K562 (cell line): ENCODE measurements around the gene JAKMIP2. TPM values are rescaled to one million over a fixed set of nuclear protein-coding genes. Genes with fewer than 3 reads are reported as not detected.
A peak's percentile ranks its signal among the peaks of the same experiment; 100 is the strongest.

Experiments
- ATAC-seq: fragments of 200-7000 bp; cut with Tn5 transposase; 3 replicates; pipeline ENCODE4 v1.9.1; 2020; ENCODE audit warnings: moderate library complexity
- BruUV-seq: library from RNA; stranded (reverse); fragments of 400-500 nt; replicated peaks from 2 replicates; lab custom pipeline; 2021; lab: Mats Ljungman, UMichigan
- CTCF ChIA-PET: fragments of 300-600 bp; formaldehyde crosslinking; extraction: SDS; loops from one replicate; lab custom pipeline; 2021; ENCODE audit warnings: low intra/inter-chr PET ratio; lab: Yijun Ruan, JAX
- POLR2A ChIA-PET: fragments of 300-600, 350-650 bp; sonication (Branson Sonifier 250); formaldehyde crosslinking; extraction: SDS; loops from one replicate; lab custom pipeline; 2021; ENCODE audit warnings: antibody characterized with exemption, inconsistent platforms; lab: Yijun Ruan, JAX
- DNase-seq, 4 experiments: peaks; one replicate each; pipeline versions ENCODE4 v3.0.0 to v3.0.0-alpha.2; 2011 to 2018; ENCODE audit warnings: low spot score in 3 of 4, mixed read lengths in 3 of 4; ENCODE audit errors: extremely low read depth in 1 of 4
- FAIRE-seq: peaks from 2 replicates; lab custom pipeline; 2011; peaks lifted over from hg19 to GRCh38; lab: Jason Lieb, UNC
- H2AFZ ChIP-seq: 2 replicates; pipeline ENCODE4 v1.6.0; 2011; ENCODE audit warnings: low read depth, low read length, control low read depth, inconsistent platforms
- H3K27ac ChIP-seq: fragments of 200-600 bp; 3 replicates; pipeline ENCODE4 v1.8.0; 2011; ENCODE audit warnings: low read depth, mild to moderate bottlenecking, control low read depth, inconsistent platforms, low read length, moderate library complexity, mixed read lengths; ENCODE audit errors: extremely low read depth
- H3K27me3 ChIP-seq, 2 experiments: fragments of 300-600 bp in 1 of 2; 2 replicates in 1 of 2; 3 replicates in 1 of 2; pipeline versions ENCODE4 v1.6.0 to v1.8.0; 2011; ENCODE audit warnings: inconsistent platforms in 2 of 2, low read length in 2 of 2, mild to moderate bottlenecking in 1 of 2, mixed read lengths in 1 of 2, moderate library complexity in 1 of 2; ENCODE audit not compliant: control insufficient read depth in 2 of 2, insufficient read depth in 2 of 2
- H3K36me3 ChIP-seq: fragments of 300-600 bp; 3 replicates; pipeline ENCODE4 v1.8.0; 2011; ENCODE audit warnings: mild to moderate bottlenecking, low read length, inconsistent platforms; ENCODE audit not compliant: control insufficient read depth, insufficient read depth
- H3K4me1 ChIP-seq, 2 experiments: fragments of 200-600 bp in 1 of 2; replicated peaks in 1 of 2; 2 replicates in 1 of 2; 3 replicates in 1 of 2; pipeline versions ENCODE4 v1.5.1 to v1.8.0; 2011; ENCODE audit warnings: inconsistent platforms in 2 of 2, low read length in 2 of 2, mild to moderate bottlenecking in 1 of 2, mixed read lengths in 1 of 2, moderate library complexity in 1 of 2; ENCODE audit not compliant: control insufficient read depth in 2 of 2, insufficient read depth in 2 of 2
- H3K4me2 ChIP-seq: 2 replicates; pipeline ENCODE4 v1.6.1; 2011; ENCODE audit warnings: low read length, control low read depth, inconsistent platforms, mixed read lengths; ENCODE audit not compliant: insufficient read depth
- H3K4me3 ChIP-seq: fragments of 200-600 bp; sonication (generic), shearing (Covaris generic); 2 replicates; pipeline ENCODE4 v1.5.1; 2016; ENCODE audit warnings: control low read depth, inconsistent platforms
- H3K79me2 ChIP-seq: fragments of 200-600 bp; 3 replicates; pipeline ENCODE4 v1.8.0; 2011; ENCODE audit warnings: low read length, inconsistent platforms; ENCODE audit not compliant: control insufficient read depth, insufficient read depth
- H3K9ac ChIP-seq, 2 experiments: 2 replicates each; pipeline versions ENCODE4 v1.6.0 to v1.6.1; 2011; ENCODE audit warnings: low read depth in 2 of 2, low read length in 2 of 2, control low read depth in 1 of 2, inconsistent platforms in 1 of 2, mild to moderate bottlenecking in 1 of 2, mixed read lengths in 1 of 2; ENCODE audit not compliant: insufficient read depth in 1 of 2
- H3K9me1 ChIP-seq: one replicate; pipeline ENCODE4 v1.6.0; 2011; ENCODE audit warnings: inconsistent platforms, mild to moderate bottlenecking, low read length, moderate library complexity; ENCODE audit not compliant: control insufficient read depth, insufficient read depth
- H3K9me3 ChIP-seq: replicated peaks from 2 replicates; pipeline ENCODE4 v1.5.1; 2011; ENCODE audit warnings: low read depth, low read length, inconsistent platforms; ENCODE audit not compliant: control insufficient read depth, insufficient read depth
- H4K20me1 ChIP-seq: replicated peaks from 2 replicates; pipeline ENCODE4 v1.6.1; 2011; ENCODE audit warnings: low read length, inconsistent platforms, mixed read lengths; ENCODE audit not compliant: control insufficient read depth, insufficient read depth
- CTCF ChIP-seq, 3 experiments: IDR thresholded peaks in 2 of 3; conservative IDR thresholded peaks in 1 of 3; 2 replicates each; pipeline ENCODE4 v1.5.1; 2011 to 2012; ENCODE audit warnings: low read length in 3 of 3, mild to moderate bottlenecking in 3 of 3, control low read depth in 2 of 3, improper control_type of control experiment in 1 of 3, inconsistent platforms in 1 of 3, low read depth in 1 of 3, mixed read lengths in 1 of 3, moderate library complexity in 1 of 3; ENCODE audit not compliant: insufficient read depth in 2 of 3
- DEAF1 ChIP-seq: fragments of 450-650 bp; formaldehyde crosslinking; IDR thresholded peaks from 2 replicates; pipeline ENCODE4 v1.4.0; 2020; ENCODE audit warnings: mild to moderate bottlenecking, moderate library complexity
- FOXA1 ChIP-seq: fragments of 450-650 bp; IDR thresholded peaks from 2 replicates; pipeline ENCODE4 v1.6.1; 2016; ENCODE audit warnings: mild to moderate bottlenecking, borderline replicate concordance
- NCOR1 ChIP-seq: fragments of 450-650 bp; IDR thresholded peaks from 2 replicates; pipeline ENCODE4 v1.6.1; 2016; ENCODE audit warnings: mild to moderate bottlenecking, moderate library complexity
- RAD21 ChIP-seq, 2 experiments: fragments of 250-450 bp in 1 of 2; fragments of 450-650 bp in 1 of 2; sonication (Bioruptor Pico) in 1 of 2; formaldehyde crosslinking in 1 of 2; IDR thresholded peaks in 1 of 2; conservative IDR thresholded peaks in 1 of 2; 2 replicates each; pipeline versions ENCODE4 v1.4.0 to v1.8.0; 2020 to 2022; ENCODE audit warnings: mild to moderate bottlenecking in 2 of 2, moderate library complexity in 1 of 2
- SMC3 ChIP-seq: conservative IDR thresholded peaks from 2 replicates; pipeline ENCODE4 v1.6.1; 2011; ENCODE audit warnings: low read depth, low read length, improper control_type of control experiment; ENCODE audit not compliant: insufficient read depth
- ZKSCAN8 ChIP-seq: fragments of 200-800 bp; sonication (Bioruptor generic); IDR thresholded peaks from 2 replicates; pipeline ENCODE4 v1.6.1; 2016; ENCODE audit warnings: missing genetic modification characterization, missing compliant biosample characterization
- ZNF143 ChIP-seq: sonication (generic); formaldehyde crosslinking; IDR thresholded peaks from 2 replicates; pipeline ENCODE4 v1.9.0; 2022; ENCODE audit warnings: mild to moderate bottlenecking, missing genetic modification reagents
- WGBS: fragments of 100-300 bp; shearing (Covaris generic); methylation state at CpG from one replicate; pipeline ENCODE4 v1.1.6; 2016; ENCODE audit warnings: low coverage, mixed read lengths; ENCODE audit not compliant: insufficient coverage; ENCODE audit errors: missing lambda C conversion rate; 5-methylcytosine and 5-hydroxymethylcytosine counted together
- in situ Hi-C: fragments of 300-500 bp; cut with MboI; formaldehyde crosslinking; loops from 4 replicates; pipeline ENCODE4 v1.15.0; 2018; ENCODE audit warnings: inconsistent platforms, mixed read lengths
- intact Hi-C: fragments of 100-400 bp; cut with micrococcal nuclease; formaldehyde crosslinking; loops from 2 replicates; pipeline ENCODE4 v1.14.2; 2022
- polyA plus RNA-seq, 8 experiments: library from polyadenylated mRNA; depleted of rRNA in 4 of 8; stranded (reverse) in 5 of 8; unstranded in 3 of 8; fragments of >200 nt; fragmentation: Nextera tagmentation in 2 of 8; fragmentation: Illumina TruSeq in 1 of 8; extraction: Ambion mirVana in 2 of 8; extraction: Trizol in 1 of 8; gene quantifications; 2 replicates each; pipeline versions ENCODE4 v1.2.1 to v1.2.3, GENCODE V29; 2011 to 2014; ENCODE audit warnings: inconsistent platforms in 1 of 8, missing spikeins in 1 of 8
- total RNA-seq, 7 experiments: library from RNA; depleted of rRNA in 6 of 7; stranded (reverse); fragments of >200 nt in 6 of 7; fragmentation: Illumina TruSeq in 2 of 7; extraction: Trizol in 2 of 7; gene quantifications; 2 replicates each; pipeline versions ENCODE4 v1.2.1 to v1.2.3, GENCODE V29; 2011 to 2021; ENCODE audit warnings: low replicate concordance in 1 of 7

The JAKMIP2 gene
- total and polyA plus RNA-seq, 9 of the 15 experiments (the other 6 are each of a cell fraction or from before 2014, with no cell fraction given): not detected

- no peak overlapping the region for H3K4me2 ChIP-seq
- H4K20me1 ChIP-seq: no peaks in the 10 kb centered on the region
- CTCF ChIA-PET: interaction anchor here (0.5 to 1.3 kb wide), 2 partner anchors 9 to 194 kb away, joined by 4 to 8 read pairs; no protein-coding TSS in a partner anchor
- intact Hi-C loops: loop anchor here (1.0 to 10.0 kb wide), 2 partner anchors 194 to 307 kb away; no protein-coding TSS in a partner anchor
- H3K79me2 ChIP-seq: no peaks in the 10 kb centered on the region
- H3K9me1 ChIP-seq: no peaks in the 10 kb centered on the region
- TF ChIP-seq DEAF1 (CRISPR knock-in tag): peak; percentile 55; the same call in 1 of the 2 replicates
- 0 out of 2 replicates have a peak, but pooled peaks have one; percentile 18 for TF ChIP-seq SMC3
- TF ChIP-seq ZNF143 (CRISPR knock-in tag): no peak
- no peak for TF ChIP-seq NCOR1
- peak; percentile 12 to 52 (median 48); a peak in 5 of 6 replicates for TF ChIP-seq CTCF (IDR thresholded peaks at IDR 0.05 in 2 of 3, conservative IDR thresholded peaks at IDR 0.05 in 1 of 3; ENCODE audit: insufficient read depth in 2 of 3, low read depth in 1 of 3, low read length in 3 of 3)
- TF ChIP-seq RAD21 (CRISPR knock-in tag; conservative IDR thresholded peaks at IDR 0.05 in 1 of 2, IDR thresholded peaks at IDR 0.05 in 1 of 2): peak; percentile 69 to 71
- TF ChIP-seq FOXA1: no peak
- TF ChIP-seq ZKSCAN8 (CRISPR knock-in tag): no peak
- DNase-seq (peak; percentile 17 to 55 (median 20)), FAIRE-seq (peak; percentile 51), ATAC-seq (peak; percentile 71)
- no peak overlapping the region for H3K27ac ChIP-seq
- H3K4me3 ChIP-seq: no peak overlapping the region
- no peaks in the 10 kb centered on the region for H3K27me3 ChIP-seq
- BruUV-seq: no TSS peak
- in situ Hi-C loops: no loop called here
- H3K9me3 ChIP-seq: no peaks in the 10 kb centered on the region
- H2AFZ ChIP-seq: no peak overlapping the region
- WGBS: 0% methylated on average over 8 of the region's 8 CpGs
- POLR2A ChIA-PET: no interaction called here
- no peaks in the 10 kb centered on the region for H3K4me1 ChIP-seq
- H3K9ac ChIP-seq: no peak overlapping the region
- H3K36me3 ChIP-seq: no peaks in the 10 kb centered on the region
Observed at GRCh38 chr5:147628058-147628895, 154.3 kb downstream of the JAKMIP2 start.
